Measurements from ENCODE around the gene IRF2BP1.

- TF ChIP-seq CTCF (IDR thresholded peaks at IDR 0.05) (no peak), POLR2AphosphoS5 (IDR thresholded peaks at IDR 0.05) (peak; percentile 63 to 91 (median 78))
These were observed 672 bp upstream of the IRF2BP1 start for GRCh38 chr19:45886427-45887199.
